GM04503 (cell line): ENCODE measurements around the gene WFIKKN2.
A peak's percentile ranks its signal among the peaks of the same experiment; 100 is the strongest.
"Not testable (repeated sequence)": the region's sequence is repeated elsewhere in the genome, so short reads cannot be mapped to it uniquely, and the experiment has no call there.

ENCODE experiments used
- DNase-seq: peaks from one replicate; pipeline ENCODE4 v3.0.0-alpha.2; 2012; ENCODE audit warnings: low read depth

Gene WFIKKN2

GRCh38 chr17:50875074-50875473, 39.7 kb downstream of the WFIKKN2 start:
- no peak for DNase-seq

GRCh38 chr17:50877042-50877441, 41.7 kb downstream of the WFIKKN2 start:
- DNase-seq, result not testable (repeated sequence)

GRCh38 chr17:50877838-50878237, 42.5 kb downstream of the WFIKKN2 start:
- DNase-seq, result no peak

- no peak for DNase-seq
Measured at GRCh38 chr17:50879086-50879485, 43.7 kb downstream of the WFIKKN2 start.

GRCh38 chr17:50881182-50881581, 45.8 kb downstream of the WFIKKN2 start:
- no peak for DNase-seq

GRCh38 chr17:50882851-50883250, 47.5 kb downstream of the WFIKKN2 start:
- DNase-seq, result peak; percentile 39

GRCh38 chr17:50883850-50884438, 48.6 kb downstream of the WFIKKN2 start:
- DNase-seq, result no peak

GRCh38 chr17:50884439-50885311, 49.3 kb downstream of the WFIKKN2 start:
- no peak for DNase-seq

GRCh38 chr17:50887705-50888245, 52.4 kb downstream of the WFIKKN2 start:
- no peak for DNase-seq

GRCh38 chr17:50889528-50890118, 54.2 kb downstream of the WFIKKN2 start:
- DNase-seq, result no peak

GRCh38 chr17:50890675-50891516, 55.5 kb downstream of the WFIKKN2 start:
- DNase-seq, result no peak

GRCh38 chr17:50891577-50891989, 56.2 kb downstream of the WFIKKN2 start:
- DNase-seq, result no peak
